ENCODE data around the gene CRMP1. TPM values are rescaled to one million over a fixed set of nuclear protein-coding genes. Genes with fewer than 3 reads are reported as not detected.

CRMP1 gene
- total RNA-seq, 3 donors from 2014 or later (not counting 1 experiment from before 2014, with no cell fraction given) = not detected

DNA sequence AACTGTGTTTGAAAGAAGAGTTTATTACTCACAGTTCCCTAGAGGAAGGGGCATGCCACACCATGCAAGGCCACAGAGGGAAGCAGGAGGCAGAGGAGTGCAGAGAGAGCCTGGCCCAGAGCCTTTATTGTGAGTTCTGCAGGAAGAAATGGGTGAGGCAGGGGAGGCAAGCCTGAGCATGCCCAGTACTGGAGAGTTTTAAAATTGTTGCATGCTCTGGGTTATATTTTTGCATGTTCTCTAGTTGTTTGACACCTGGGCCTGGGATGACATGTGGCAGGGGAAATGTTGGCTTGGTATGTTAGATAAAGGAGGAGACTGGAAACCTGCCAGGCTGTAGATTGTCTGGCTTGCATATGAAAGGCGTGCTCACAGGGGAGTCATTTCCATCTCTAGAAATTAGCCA lies 19.7 kb upstream of the CRMP1 start:
- DNase-seq (no peak), ATAC-seq (no peak)
- Mint-ChIP-seq H3K27ac (no peak overlapping the region), H3K36me3 (no peaks in the 10 kb centered on the region), H3K4me1 (no peaks in the 10 kb centered on the region), H3K9me3 (no peaks in the 10 kb centered on the region), H3K4me3 (no peak overlapping the region), H3K27me3 (ENCODE audit: low read depth in 2 of 2) (peaks cover 13 to 31% of the 10 kb centered on the region in 2 donors)
- no peaks in the 10 kb centered on the region for H3K4me1 ChIP-seq (ENCODE audit: control insufficient read depth, insufficient read depth, low read length)
- H3K9me3 ChIP-seq (ENCODE audit: control insufficient read depth, insufficient read depth, low read length) = no peaks in the 10 kb centered on the region
- H3K27ac ChIP-seq (ENCODE audit: low read length) = no peak overlapping the region
- no peaks in the 10 kb centered on the region for H3K27me3 ChIP-seq (ENCODE audit: control insufficient read depth, insufficient read depth, low read length)
- 71% methylated on average over 1 of the region's 1 CpG for WGBS (ENCODE audit: insufficient coverage)
- no peak overlapping the region for H3K4me3 ChIP-seq (ENCODE audit: low read length)
- intact Hi-C loops (cut with micrococcal nuclease) = no loop called here
- H3K36me3 ChIP-seq (ENCODE audit: control insufficient read depth, insufficient read depth, low read length) = no peaks in the 10 kb centered on the region
- TF ChIP-seq, protein P1, sequence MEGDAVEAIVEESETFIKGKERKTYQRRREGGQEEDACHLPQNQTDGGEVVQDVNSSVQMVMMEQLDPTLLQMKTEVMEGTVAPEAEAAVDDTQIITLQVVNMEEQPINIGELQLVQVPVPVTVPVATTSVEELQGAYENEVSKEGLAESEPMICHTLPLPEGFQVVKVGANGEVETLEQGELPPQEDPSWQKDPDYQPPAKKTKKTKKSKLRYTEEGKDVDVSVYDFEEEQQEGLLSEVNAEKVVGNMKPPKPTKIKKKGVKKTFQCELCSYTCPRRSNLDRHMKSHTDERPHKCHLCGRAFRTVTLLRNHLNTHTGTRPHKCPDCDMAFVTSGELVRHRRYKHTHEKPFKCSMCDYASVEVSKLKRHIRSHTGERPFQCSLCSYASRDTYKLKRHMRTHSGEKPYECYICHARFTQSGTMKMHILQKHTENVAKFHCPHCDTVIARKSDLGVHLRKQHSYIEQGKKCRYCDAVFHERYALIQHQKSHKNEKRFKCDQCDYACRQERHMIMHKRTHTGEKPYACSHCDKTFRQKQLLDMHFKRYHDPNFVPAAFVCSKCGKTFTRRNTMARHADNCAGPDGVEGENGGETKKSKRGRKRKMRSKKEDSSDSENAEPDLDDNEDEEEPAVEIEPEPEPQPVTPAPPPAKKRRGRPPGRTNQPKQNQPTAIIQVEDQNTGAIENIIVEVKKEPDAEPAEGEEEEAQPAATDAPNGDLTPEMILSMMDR (IDR thresholded peaks at IDR 0.05) = no peak

DNA sequence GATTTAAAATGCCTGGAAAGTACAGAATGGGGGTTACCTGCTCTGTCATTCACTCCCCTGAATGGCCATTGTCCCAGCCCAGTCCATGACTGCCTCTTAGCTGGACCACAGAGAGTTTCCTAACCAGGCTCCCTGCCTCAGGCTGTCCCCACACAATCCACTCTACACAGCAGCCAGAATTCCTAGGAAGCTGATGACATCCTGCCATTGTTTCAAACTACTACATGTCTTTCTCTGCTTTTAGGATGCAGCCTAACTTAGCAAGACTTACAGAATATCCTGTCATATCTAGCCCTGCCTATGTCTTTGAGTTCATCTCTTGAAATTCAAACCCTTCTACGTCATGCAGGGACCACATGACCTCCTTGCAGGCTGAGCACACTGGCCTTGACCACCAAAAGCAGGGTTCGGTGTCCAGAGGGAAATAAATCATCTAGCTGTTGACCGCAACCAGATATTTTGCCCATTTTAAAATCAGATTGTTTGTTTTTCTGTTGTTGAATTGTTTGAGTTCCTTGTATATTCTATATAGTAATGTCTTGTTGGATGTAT lies 16.1 kb upstream of the CRMP1 start:
- intact Hi-C loops (cut with micrococcal nuclease) = no loop called here
- H3K9me3 Mint-ChIP-seq = peaks cover 0 to 3% of the 10 kb centered on the region in 2 donors
- Histone ChIP-seq H3K27ac (ENCODE audit: low read length) (no peak overlapping the region), H3K27me3 (ENCODE audit: control insufficient read depth, insufficient read depth, low read length) (no peaks in the 10 kb centered on the region), H3K4me3 (ENCODE audit: low read length) (no peak overlapping the region), H3K36me3 (ENCODE audit: control insufficient read depth, insufficient read depth, low read length) (no peaks in the 10 kb centered on the region), H3K4me1 (ENCODE audit: control insufficient read depth, insufficient read depth, low read length) (no peaks in the 10 kb centered on the region), H3K9me3 (ENCODE audit: control insufficient read depth, insufficient read depth, low read length) (no peaks in the 10 kb centered on the region)
- peaks cover 30 to 55% of the 10 kb centered on the region in 2 donors for H3K27me3 Mint-ChIP-seq (ENCODE audit: low read depth in 2 of 2)
- DNase-seq (no peak), ATAC-seq (no peak)
- WGBS (ENCODE audit: insufficient coverage) = 40% methylated on average over 2 of the region's 3 CpGs
- TF ChIP-seq, protein P1 (IDR thresholded peaks at IDR 0.05) = no peak
- H3K36me3 Mint-ChIP-seq = no peaks in the 10 kb centered on the region
- H3K27ac Mint-ChIP-seq = no peak overlapping the region
- H3K4me1 Mint-ChIP-seq = no peaks in the 10 kb centered on the region
- no peak overlapping the region for H3K4me3 Mint-ChIP-seq

DNA sequence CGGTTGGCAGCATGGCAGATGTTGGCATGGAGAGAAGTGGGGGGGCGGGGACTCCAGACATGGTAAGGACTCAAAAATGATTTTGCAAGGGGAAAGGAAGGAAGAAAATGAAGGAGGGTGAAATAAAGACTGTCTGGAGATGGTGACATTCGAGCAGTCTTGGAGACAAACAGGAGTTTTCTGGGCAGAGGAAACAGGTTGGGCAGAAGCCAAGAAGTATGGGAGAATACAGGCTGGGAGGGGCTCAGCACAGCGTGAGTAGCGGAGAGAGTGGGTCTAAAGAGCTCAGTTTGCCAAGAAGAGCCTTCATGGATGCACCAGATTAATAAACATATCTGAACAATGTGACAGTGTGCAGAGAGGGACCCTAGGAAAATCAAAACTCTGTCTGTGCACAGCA lies 13.3 kb upstream of the CRMP1 start:
- Mint-ChIP-seq H3K9me3 (peaks cover 0 to 3% of the 10 kb centered on the region in 2 donors), H3K4me1 (no peaks in the 10 kb centered on the region), H3K4me3 (no peak overlapping the region), H3K27me3 (ENCODE audit: low read depth in 2 of 2) (peaks cover 30 to 67% of the 10 kb centered on the region in 2 donors), H3K27ac (no peak overlapping the region), H3K36me3 (no peaks in the 10 kb centered on the region)
- Histone ChIP-seq H3K27ac (ENCODE audit: low read length) (no peak overlapping the region), H3K4me1 (ENCODE audit: control insufficient read depth, insufficient read depth, low read length) (no peaks in the 10 kb centered on the region), H3K9me3 (ENCODE audit: control insufficient read depth, insufficient read depth, low read length) (no peaks in the 10 kb centered on the region), H3K36me3 (ENCODE audit: control insufficient read depth, insufficient read depth, low read length) (no peaks in the 10 kb centered on the region), H3K27me3 (ENCODE audit: control insufficient read depth, insufficient read depth, low read length) (no peaks in the 10 kb centered on the region), H3K4me3 (ENCODE audit: low read length) (no peak overlapping the region)
- WGBS (ENCODE audit: insufficient coverage) = 27% methylated on average over 5 of the region's 5 CpGs
- intact Hi-C loops (cut with micrococcal nuclease) = no loop called here
- DNase-seq = no peak
- no peak for ATAC-seq
- TF ChIP-seq, protein P1 (IDR thresholded peaks at IDR 0.05) = no peak

DNA sequence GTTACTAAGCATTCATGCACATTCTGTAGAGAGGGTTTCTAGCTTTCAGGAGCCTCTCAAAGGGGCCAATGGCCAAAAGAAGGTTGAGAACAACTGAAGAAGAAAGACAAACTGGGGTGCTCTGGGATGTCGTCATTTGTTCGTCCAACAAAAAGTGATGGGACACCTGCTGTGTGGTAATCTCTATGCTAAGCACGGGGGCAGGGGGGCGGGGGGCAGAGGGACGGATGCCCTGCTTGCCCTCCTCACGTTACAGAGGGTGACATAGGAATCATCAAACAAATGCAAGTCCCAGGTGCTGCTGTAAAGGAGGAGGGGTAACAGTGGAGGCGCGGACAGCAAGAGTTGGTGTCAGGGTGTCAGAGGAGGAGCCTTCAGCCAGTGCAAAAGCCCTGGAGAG lies 12.8 kb upstream of the CRMP1 start:
- Mint-ChIP-seq H3K4me3 (no peak overlapping the region), H3K27me3 (ENCODE audit: low read depth in 2 of 2) (peaks cover 30 to 72% of the 10 kb centered on the region in 2 donors), H3K36me3 (no peaks in the 10 kb centered on the region), H3K4me1 (no peaks in the 10 kb centered on the region), H3K27ac (no peak overlapping the region), H3K9me3 (peaks cover 0 to 3% of the 10 kb centered on the region in 2 donors)
- TF ChIP-seq, protein P1 (IDR thresholded peaks at IDR 0.05) = no peak
- Histone ChIP-seq H3K4me3 (ENCODE audit: low read length) (no peak overlapping the region), H3K4me1 (ENCODE audit: control insufficient read depth, insufficient read depth, low read length) (no peaks in the 10 kb centered on the region), H3K9me3 (ENCODE audit: control insufficient read depth, insufficient read depth, low read length) (no peaks in the 10 kb centered on the region), H3K27me3 (ENCODE audit: control insufficient read depth, insufficient read depth, low read length) (no peaks in the 10 kb centered on the region), H3K27ac (ENCODE audit: low read length) (no peak overlapping the region), H3K36me3 (ENCODE audit: control insufficient read depth, insufficient read depth, low read length) (no peaks in the 10 kb centered on the region)
- intact Hi-C loops (cut with micrococcal nuclease) = no loop called here
- DNase-seq = no peak
- WGBS (ENCODE audit: insufficient coverage) = 13% methylated on average over 8 of the region's 8 CpGs
- ATAC-seq = no peak
